ENCODE data around the gene DPP10.

The DPP10 gene

DNA sequence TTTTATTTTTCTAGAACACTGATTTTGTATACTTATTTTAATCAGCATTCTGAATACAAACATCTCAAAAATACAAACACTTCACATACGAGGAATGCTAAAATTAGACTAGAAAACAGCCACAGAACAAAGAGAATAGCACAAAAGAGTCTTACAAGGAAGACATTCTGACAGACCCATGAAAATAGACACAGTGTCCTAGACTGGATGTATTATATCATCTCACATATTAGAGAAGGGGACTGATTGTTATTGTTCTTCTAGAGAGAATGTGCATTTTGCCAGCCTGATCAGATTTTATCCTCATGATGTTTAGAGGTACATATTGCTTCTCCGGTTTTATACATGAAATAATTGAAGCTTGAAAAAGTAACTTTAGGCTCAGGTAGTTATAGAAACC lies 357.9 kb downstream of the DPP10 start:
- no peak for DNase-seq (ENCODE audit: low read depth, low spot score)

DNA sequence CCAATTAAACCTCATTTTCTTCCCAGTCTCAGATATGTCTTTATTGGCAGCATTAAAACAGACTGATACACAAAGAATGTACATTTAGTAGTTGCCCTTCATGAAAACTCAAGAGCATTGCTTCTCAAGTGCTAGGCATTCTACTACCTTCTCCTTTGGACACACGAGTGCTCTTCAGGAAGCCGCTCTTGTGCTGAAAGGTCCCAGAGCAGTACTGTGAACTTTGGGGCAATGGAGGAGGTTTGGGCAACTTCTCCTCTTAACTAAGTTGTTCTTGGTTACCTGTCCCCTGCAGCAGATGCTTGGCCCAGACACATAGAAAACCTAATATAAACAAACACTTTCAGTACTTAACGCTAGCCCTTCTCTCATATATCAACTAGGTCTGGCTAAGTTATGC lies 362.8 kb downstream of the DPP10 start:
- no peak for DNase-seq (ENCODE audit: low read depth, low spot score)

DNA sequence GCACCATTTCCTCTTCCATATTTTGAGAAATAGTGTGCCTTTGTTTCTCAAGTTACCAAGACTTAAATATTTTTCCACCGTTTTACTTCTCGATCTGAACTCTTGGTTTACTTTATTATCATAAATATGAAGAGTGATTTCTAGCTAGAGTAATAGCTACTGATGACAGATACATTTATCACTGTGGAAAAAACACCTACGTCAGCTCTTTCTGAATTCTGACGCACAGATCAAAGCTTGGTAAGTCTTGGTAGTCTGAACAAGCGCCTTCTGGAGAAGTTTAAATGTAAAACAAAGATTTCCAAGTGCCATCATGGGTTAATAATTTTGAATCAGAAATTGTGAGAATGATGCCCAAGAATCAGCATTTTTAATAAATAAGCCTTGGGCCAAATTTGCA lies 367.7 kb downstream of the DPP10 start:
- DNase-seq (ENCODE audit: low read depth, low spot score), result no peak

DNA sequence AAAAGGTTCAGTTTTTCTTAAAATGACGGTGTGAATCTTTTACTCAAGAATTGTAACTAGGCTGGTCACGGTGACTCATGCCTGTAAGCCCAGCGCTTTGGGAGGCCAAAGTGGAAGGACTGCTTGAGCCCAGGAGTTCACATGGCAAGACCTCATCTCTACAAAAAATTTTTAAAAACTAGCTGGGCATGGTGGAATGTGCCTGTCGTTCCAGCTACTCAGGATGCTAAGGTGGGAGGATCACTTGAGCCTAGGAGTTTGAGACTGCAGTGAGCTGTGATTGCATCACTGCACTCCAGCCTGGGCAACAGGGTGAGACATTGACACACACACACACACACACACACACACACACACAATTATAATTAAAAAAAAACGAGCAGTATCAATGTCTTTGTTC lies 369.8 kb downstream of the DPP10 start:
- no peak for DNase-seq (ENCODE audit: low read depth, low spot score)

DNA sequence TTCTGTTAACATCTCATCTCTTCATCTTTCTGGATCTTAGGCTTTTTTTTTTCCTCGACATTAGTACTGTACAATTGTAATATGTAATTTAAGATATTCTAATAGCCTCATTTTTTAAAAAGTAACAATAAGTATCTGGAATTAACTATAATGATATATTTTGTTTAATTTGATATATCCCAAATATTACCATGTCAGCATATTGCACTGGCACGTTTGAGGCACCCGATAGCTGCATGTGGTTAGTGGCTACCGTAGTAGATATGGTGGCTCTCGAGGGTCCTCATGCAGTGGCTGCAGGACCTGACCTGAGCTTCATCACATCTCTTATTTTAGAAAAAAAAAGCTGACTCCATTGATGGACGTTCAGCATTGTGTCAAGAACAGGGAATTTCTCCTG lies 371.9 kb downstream of the DPP10 start:
- no peak for DNase-seq (ENCODE audit: low read depth, low spot score)

DNA sequence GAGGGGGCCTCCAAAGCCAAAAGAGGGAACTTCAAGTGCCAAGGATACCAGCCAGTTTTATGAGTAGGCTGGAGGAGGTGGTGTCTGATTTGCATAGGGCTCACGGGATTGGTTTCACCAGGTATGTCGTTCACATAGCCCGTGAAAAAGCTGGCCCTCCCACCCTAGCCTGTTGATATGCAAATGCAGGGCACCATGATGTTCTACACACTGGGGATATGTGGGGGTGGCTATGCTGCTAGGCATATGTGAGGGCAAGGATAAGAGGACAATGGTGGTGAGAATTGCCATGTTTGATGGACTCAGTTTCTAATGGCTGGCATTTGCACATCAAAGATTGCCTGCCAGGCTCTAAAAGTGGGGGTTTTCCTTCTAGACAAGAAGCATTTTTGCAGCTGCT lies 378.6 kb downstream of the DPP10 start:
- no peak for DNase-seq (ENCODE audit: low read depth, low spot score)

DNA sequence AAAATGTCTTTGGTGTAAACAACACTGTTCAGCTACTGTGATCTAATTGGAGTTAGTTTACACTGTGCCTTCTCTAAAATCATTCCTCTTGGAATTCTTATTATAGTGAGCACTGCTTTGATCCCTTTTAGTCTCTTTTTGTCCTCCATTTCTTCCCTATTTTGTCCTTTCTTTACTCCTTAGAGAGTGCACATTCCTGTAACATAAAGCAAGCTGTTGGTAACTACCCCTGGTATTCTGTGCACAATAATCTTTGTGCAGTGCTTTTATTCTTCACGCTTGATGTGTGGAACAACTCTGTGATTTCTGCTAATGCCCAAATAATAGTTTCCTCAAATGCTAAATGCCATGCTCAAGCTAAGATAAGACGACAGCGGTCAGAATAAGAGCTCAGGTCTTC lies 401.5 kb downstream of the DPP10 start:
- no peak for DNase-seq (ENCODE audit: low read depth, low spot score)

DNA sequence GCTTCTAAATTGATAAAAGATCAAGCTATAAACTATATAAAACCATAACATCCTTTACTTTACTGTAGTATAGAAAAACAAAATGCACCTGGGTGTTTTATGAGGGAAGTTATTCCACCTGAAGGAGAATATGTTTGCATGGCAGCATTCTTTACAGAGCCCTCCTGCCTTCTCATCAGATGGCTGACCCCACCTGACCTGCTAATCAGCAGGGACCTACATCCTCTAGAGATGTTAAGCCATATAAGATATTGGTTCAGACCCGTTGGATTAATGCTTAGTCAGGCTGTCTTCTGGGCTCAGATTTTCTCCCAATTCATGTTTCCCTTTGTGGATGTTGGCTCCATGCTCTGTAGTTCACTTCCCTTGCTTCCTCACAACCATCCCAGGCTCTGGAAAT lies 414.8 kb downstream of the DPP10 start:
- no peak for DNase-seq (ENCODE audit: low read depth, low spot score)

DNA sequence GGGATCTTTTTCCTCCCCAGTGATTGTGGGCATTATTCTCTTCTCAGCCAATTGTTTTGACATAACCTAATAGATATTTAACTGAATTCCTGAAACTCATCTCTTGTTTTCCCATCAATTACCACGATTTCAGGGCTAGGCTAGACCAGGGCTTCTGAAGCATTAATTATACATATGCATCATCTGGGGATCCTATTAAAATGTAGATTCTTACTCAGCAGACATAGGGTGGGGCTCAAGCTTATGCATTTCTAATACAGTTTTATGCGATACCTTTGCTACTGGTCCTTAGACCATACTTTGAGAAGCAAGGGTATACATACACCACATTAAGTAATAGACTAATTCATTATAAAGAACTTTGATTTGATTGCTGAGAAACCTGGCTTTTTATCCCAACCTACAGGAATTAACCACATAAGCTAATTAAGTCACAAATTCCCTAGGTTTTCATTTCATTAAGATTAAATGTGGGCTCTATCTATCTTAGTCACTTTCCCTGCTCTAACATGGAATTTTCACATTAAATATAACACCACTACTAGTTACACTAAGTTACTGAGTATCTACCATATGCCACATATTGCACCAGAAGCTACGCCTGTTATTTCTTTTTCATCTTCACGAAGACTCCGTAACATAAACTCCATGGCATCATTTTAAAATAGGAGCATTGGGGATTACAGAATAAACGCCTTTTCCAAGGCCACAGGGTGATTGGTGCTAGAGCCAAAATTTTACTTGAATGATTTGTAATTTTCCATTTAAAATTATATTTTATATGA lies 417.5 kb downstream of the DPP10 start:
- no peak for DNase-seq (ENCODE audit: low read depth, low spot score)

DNA sequence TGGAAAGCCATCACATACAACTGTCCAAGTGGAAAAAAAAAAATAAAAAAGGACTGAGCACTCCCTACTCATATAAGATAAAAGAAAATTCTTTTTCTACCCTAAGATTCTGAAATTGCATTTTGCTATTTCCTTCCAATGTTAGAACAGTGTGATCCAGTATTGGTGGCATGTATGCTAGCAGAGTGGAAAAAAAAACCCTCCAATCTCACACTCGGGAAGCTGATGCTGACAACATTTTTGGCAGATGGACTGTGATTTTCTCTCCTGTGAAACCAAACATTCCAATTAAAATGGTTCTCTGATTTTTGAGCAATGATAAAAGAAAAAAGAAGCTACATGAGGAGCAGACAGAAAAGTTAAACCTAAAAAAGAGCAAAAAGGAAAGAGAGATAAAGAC lies 419.8 kb downstream of the DPP10 start:
- DNase-seq (ENCODE audit: low read depth, low spot score), result no peak

DNA sequence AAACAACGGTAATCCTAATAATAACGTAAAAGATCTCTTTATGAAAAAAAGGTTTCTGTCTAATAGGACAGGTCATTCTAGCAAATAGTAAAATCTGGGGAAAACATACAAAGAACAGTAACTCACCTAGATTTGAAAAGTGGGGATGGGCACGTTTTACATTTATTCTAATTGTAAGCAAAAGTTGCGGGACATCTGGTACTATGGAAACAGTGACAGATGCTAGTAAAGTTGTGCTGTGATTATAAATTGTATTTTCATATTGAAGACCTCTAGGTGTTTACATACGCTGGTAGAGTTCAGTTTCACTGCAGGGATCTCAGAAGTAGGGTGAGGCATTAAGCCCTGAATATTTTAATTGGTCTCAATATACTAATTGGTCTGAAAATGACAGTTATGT lies 422.5 kb downstream of the DPP10 start:
- no peak for DNase-seq (ENCODE audit: low read depth, low spot score)

DNA sequence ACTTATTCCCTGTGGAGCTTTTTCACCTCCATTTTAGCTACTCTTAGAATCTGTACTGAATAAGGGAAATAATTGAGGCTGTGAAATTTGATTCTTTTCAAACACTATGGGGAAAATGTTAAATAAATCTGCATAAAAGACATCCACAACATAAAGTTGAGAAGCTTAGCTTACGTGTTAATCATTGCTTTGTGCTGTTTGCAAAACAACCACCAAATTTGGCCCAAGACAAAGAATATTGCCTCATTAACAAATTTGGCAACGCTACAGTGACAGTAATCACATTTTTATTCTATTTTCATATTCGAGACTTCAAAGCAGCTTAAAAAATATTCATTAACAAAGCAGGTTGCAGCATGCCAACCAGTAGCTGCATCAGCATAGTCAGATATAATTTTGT lies 437.6 kb downstream of the DPP10 start:
- DNase-seq (ENCODE audit: low read depth, low spot score), result no peak

DNA sequence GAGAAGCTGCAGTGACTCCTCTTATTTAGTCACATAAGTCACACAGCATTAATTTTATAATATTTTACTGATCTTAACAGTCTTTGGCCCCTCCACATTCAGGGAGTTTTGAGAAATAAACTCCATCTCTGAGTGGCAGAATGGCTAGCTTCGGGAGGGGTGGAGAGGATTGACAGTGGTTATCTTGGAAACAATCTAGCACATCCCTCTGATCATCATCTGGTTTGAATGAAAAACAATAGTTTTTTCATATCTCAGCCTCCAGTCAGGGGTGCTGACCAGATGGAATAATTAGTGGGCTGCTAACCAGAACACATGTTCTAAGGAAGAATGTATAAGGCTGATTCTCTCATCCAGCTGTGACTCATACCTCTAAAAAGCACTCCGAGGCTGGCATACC lies 477.5 kb downstream of the DPP10 start:
- no peak for DNase-seq (ENCODE audit: low read depth, low spot score)

DNA sequence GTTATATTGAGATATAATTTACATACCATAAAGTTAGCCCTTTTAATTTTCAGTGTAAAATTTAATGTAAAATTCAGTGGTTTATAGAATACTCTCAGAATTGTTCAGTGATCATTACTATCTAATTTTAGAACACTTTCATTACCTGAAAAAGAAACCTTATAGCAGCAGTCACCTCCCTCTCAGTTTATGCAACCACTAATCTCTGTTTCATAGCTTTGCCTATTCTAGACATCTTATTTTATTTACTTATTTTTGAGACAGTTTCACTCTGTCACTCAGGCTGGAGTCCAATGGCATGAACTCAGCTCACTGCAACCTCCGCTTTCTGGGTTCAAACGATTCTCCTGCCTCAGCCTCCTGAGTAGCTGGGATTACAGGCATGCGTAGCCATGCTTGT lies 479.6 kb downstream of the DPP10 start:
- DNase-seq (ENCODE audit: low read depth, low spot score), result no peak

DNA sequence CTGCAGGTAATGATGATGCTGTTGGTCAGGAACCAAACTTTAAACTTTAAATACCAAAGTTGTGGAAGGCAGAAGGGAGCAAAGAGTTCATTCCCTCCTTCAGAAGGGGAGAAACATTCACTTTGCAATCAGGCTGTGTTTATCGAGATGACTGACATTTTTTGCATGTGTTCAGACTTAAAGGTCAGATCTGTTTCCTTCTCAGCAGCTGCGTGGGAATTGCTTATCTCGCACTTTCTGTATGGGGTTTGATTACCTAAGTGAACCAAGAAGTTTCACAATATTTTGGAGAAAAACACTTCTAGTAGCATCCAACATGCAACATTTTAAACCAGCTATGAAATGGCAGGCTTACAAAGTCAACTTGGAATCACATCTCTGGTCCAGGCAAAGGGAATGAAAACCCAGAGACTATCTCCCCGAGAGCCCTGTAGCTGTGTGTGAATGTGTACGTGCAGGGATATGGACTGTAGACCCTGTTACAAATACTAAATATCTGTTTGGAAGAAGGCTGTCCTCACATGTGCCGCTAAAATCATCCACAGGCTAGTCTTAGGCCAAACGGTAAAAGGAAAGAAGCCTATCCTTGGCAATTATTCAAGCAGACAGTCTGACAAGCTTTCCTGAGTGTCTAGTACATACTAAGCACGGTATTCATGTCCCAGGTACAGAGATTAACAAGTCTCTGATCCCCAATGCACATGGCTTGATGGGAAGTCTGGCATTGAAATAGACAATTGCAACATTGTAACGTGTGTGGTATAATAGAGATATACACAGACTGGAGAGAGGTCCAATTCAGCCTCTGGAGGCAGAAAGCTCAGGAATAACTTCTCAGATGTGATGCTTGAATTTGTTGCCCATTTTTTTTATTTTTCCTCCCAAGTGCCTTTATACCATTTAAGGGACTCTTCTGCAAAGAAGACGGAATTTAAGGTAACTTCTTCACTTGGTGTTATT lies 483.1 kb downstream of the DPP10 start:
- no peak for DNase-seq (ENCODE audit: low read depth, low spot score)

DNA sequence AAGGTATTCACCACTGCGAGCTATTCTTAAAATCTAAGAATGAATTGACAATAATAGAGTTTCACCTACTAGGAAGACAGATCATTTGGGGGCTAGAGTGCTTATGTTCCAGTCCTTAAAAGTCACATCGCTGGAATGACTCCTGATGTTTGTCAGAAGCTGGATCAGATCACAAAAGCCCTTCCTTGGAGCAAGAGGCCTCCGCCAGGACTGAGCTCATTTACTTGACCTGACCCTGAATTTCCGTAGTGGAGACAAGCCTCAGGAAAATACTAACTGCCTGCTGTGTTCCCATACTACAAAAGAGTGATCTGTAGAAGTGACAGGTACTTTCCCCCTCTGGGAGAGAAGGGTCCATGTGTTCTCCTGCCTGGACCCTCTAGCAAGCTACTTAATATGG lies 483.9 kb downstream of the DPP10 start:
- DNase-seq (ENCODE audit: low read depth, low spot score), result no peak

DNA sequence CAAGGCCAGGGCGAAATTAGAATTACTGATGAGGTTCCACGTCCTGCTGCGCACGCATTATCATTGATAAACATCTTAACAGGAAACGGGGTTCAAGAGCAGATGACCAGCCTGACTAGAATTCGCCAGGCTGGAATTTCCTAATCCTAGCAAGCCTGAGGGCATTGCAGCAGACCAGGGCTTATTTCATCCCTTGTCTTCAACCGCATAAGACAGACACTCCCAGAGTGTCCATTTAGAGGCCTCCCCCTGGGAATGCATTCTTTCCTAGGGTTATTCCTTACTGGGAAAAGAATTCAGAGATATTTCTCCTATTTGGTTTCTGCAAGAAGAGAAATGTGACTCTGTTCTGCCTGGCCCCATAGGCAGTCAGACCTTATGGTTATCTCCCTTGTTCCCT lies 486.8 kb downstream of the DPP10 start:
- DNase-seq (ENCODE audit: low read depth, low spot score), result no peak

DNA sequence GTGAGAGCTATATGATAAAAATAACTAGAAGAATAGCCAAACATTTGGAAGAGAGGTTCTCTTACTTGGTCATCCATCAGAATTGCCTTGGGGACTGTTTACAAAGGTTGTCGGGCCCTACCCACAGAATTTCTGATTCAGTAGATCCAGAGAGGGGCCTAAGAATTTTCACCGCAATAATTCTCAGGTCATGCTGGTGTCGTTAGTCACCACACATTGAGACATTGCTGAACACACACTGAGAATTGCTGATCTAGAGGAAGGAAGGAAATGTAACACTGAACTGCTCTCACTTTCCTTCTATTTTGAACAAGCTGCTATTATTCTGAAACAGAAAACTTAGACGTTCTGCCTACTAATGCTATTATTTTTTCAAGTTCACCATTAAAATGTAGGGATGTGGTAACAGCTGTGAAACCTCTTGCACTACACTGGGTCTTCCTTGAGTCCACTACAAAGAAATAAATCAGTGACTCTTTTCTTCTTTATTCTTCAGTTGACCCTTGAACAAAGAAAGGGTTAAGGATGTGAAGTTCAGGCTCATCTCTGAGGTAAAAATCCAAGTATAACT lies 491.3 kb downstream of the DPP10 start:
- no peak for DNase-seq (ENCODE audit: low read depth, low spot score)

DNA sequence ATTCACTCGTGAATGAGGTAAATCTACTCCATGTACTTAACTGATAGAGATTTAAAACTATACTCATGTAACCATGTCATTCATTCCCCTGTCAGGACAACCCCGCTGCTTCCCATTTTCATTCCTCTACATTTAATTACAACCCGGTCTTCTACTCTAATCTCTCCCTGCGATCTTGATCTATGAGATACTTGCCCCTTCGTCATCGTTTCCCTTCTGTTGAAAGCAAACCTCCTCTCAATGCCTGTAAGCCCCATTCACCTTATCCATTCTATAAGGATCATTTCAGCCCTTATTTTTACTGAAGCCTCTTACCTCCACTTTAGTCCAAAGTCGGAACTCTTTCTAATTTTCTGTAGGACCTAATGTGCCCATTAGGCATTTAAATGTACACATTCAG lies 492.6 kb downstream of the DPP10 start:
- DNase-seq (ENCODE audit: low read depth, low spot score), result no peak

DNA sequence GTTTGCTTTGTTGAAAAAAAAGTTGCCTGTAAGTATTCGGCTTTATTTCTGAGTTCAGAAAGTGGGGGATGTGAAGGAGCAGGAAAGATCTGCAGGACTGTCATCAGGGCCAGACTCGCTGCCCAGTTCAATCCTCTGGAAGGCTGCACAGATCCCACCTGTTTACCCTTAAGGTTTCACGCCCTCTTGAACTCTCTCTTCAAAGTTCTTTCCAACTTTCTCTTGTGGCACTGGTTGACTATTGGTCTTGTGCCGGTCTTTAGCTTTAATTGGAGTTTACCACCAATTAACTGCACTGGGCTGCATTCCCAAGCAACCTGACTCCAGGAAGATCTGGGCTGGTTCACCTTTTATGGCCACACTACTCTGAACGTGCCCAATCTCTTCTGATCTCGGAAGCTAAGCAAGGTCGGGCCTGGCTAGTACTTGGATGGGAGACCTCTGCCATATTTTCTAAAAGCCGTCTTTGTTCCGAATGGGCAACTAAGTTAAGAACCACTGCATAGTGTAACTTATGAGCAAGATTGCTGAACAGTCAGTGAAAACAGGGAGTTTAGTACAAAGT lies 495.0 kb downstream of the DPP10 start:
- no peak for DNase-seq (ENCODE audit: low read depth, low spot score)

DNA sequence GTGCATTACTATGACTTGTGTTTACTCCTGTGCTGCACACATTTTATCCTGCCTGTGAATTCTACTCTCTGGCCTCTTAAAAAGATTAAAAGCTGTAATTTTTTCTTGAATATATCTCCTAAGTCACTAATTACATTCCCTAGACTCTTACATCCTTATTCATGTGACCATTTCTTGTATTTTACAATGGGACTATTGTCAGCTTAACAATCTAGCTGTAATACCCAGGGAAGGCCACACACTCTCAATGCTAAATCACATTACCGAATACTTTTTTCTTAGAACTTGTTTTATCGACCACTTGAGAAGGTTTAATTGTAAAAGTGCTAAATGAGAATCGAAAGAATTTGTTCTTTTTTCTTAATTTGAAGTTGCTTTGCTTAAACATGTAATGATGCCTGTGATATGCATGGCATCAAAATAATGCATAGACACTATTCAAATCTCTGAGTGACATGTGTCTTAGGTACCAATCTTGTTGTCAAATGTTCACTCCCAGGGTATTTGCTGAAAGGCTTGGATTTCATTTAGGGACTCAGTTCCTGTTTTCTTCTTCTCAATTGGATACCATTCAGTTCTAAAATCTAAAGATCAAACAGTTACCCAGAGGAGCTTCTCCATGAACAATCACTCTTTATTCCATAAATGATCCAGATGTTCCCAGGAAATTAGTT lies 498.5 kb downstream of the DPP10 start:
- no peak for DNase-seq (ENCODE audit: low read depth, low spot score)

All from smooth muscle cell of the brain vasculature (primary cell).